ENCODE measurements around the gene TRIP12.

GRCh38 chr2:229921892-229922448 is at the start of gene TRIP12:
- TF ChIP-seq TAF1 (IDR thresholded peaks at IDR 0.05; ENCODE audit: borderline replicate concordance, insufficient read depth, low read length), result peak; percentile 73; the same call in 1 of the 2 replicates
- no peak for TF ChIP-seq REST (IDR thresholded peaks at IDR 0.05; ENCODE audit: insufficient read depth in 1 of 2, low read depth in 2 of 2, low read length in 2 of 2)
- peak; percentile 48 for TF ChIP-seq FOXP2 (optimal IDR thresholded peaks at IDR 0.05; ENCODE audit: borderline replicate concordance, extremely low read depth, extremely low read length, insufficient read depth)
- TF ChIP-seq POLR2AphosphoS5 (IDR thresholded peaks at IDR 0.05; ENCODE audit: low read depth, low read length), result no peak

Data from PFSK-1 (cell line).